Measurements from ENCODE around the gene FGD3.
A peak's percentile ranks its signal among the peaks of the same experiment; 100 is the strongest.

Gene FGD3

GRCh38 chr9:93071464-93071863 lies 124.1 kb downstream of the FGD3 start:
- DNase-seq (ENCODE audit: low read depth, low spot score) = peak; percentile 54

DNA sequence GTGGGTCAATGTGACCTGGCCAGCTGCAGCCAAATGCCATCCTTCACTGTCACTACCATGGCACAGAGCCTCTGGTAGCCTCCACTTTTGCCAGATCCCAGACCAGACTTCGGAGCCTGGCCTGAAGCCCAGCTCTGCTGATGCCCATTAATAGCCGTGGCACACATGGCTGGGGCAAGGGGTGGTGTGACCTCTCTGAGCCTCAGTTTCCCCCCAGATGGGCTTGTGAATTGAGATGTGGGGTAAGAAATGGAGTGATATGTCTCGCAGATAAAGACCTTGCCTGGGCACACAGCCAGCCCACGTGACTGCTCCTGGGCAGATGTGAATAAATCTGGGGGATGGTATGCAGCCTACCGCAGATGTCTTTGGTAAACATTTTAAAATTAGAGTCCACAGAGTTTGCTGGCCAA lies 125.1 kb downstream of the FGD3 start:
- DNase-seq (ENCODE audit: low read depth, low spot score) = no peak

GRCh38 chr9:93076101-93076791 lies 128.9 kb downstream of the FGD3 start:
- no peak for DNase-seq (ENCODE audit: low read depth, low spot score)

GRCh38 chr9:93076792-93077128 lies 129.4 kb downstream of the FGD3 start:
- DNase-seq (ENCODE audit: low read depth, low spot score) = no peak

GRCh38 chr9:93077367-93077766 lies 130.0 kb downstream of the FGD3 start:
- no peak for DNase-seq (ENCODE audit: low read depth, low spot score)

DNA sequence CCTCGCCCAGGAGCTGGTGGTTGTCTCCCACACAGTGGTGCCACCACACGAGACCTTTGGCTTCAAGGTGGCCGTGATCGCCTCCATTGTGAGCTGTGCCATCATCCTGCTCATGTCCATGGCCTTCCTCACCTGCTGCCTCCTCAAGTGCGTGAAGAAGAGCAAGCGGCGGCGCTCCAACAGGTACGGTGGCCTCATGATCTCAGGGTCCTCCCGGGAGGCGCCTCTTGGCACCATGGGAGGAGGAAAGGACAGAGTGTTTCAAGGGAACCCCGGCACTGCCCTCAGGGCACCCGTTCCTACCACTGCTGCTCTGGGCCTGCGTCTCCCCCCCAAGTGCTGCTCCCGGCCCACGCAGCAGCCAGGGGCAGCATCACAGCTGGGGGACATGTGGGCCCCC lies 130.5 kb downstream of the FGD3 start:
- DNase-seq (ENCODE audit: low read depth, low spot score) = no peak

DNA sequence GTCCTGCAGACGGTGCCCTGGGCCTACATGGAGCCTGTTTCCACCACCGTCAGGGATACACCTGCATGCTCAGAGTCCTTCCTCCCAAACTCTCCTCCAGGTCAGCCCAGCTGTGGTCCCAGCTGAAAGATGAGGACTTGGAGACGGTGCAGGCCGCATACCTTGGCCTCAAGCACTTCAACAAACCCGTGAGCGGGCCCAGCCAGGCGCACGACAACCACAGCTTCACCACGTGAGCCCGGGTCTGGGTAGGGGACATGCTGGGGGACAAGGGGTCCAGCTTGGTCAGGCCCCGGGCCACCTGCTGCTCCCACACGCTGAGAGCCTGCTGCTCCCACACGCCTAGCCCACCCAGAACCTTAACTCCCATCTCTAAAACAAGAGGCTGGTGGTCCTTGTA lies 132.0 kb downstream of the FGD3 start:
- DNase-seq (ENCODE audit: low read depth, low spot score) = no peak

GRCh38 chr9:93080406-93080805 lies 133.1 kb downstream of the FGD3 start:
- no peak for DNase-seq (ENCODE audit: low read depth, low spot score)

- no peak for DNase-seq (ENCODE audit: low read depth, low spot score)
Observed at GRCh38 chr9:93081081-93081529, 133.8 kb downstream of the FGD3 start.

- no peak for DNase-seq (ENCODE audit: low read depth, low spot score)
Observed at GRCh38 chr9:93081931-93082330, 134.6 kb downstream of the FGD3 start.

GRCh38 chr9:93082841-93083411 lies 135.6 kb downstream of the FGD3 start:
- no peak for DNase-seq (ENCODE audit: low read depth, low spot score)

GRCh38 chr9:93083592-93084470 lies 136.5 kb downstream of the FGD3 start:
- no peak for DNase-seq (ENCODE audit: low read depth, low spot score)

DNA sequence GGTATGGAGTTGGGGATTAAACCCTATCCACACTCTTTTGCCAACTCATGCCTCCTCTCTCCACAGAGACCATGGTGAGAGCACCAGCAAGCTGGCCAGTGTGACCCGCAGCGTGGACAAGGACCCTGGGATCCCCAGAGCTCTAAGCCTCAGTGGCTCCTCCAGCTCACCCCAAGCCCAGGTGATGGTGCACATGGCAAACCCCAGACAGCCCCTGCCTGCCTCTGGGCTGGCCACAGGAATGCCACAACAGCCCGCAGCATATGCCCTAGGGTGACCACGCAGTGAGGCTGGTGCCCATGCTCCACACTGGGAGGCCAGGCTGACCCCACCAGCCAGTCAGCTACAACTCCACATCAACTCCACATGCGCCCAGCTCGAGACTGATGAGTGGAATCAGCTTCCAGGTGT lies 137.2 kb downstream of the FGD3 start:
- DNase-seq (ENCODE audit: low read depth, low spot score) = no peak

- no peak for DNase-seq (ENCODE audit: low read depth, low spot score)
Observed at GRCh38 chr9:93085676-93086075, 138.4 kb downstream of the FGD3 start.
